GM23248 (cell line): ENCODE measurements around the gene KCTD16.

ENCODE experiments used
- EZH2 ChIP-seq: fragments of 200-600 bp; sonication (generic); IDR thresholded peaks from 2 replicates; pipeline ENCODE4 v1.6.1; 2018; ENCODE audit warnings: antibody characterized with exemption, mild to moderate bottlenecking; ENCODE audit not compliant: insufficient read depth, poor library complexity, severe bottlenecking
- EZH2phosphoT487 ChIP-seq: fragments of 200-600 bp; sonication (generic); IDR thresholded peaks from 2 replicates; pipeline ENCODE4 v1.6.1; 2018; ENCODE audit warnings: antibody characterized with exemption, moderate library complexity, mild to moderate bottlenecking, low read depth; ENCODE audit not compliant: insufficient read depth

GRCh38 chr5:144463481-144464223 is 293.0 kb downstream of the KCTD16 start:
- TF ChIP-seq EZH2 = no peak
- no peak for TF ChIP-seq EZH2phosphoT487
